GM21619 (cell line): ENCODE measurements around the gene SPATA25.

Experiments
- ATAC-seq: cut with Tn5 transposase; IDR thresholded peaks from one replicate; pipeline ENCODE4 v1.9.1; 2021; ENCODE audit not compliant: unreplicated experiment

The SPATA25 gene

GRCh38 chr20:45841407-45842129 lies 45.9 kb downstream of the SPATA25 start:
- no peak for ATAC-seq

DNA sequence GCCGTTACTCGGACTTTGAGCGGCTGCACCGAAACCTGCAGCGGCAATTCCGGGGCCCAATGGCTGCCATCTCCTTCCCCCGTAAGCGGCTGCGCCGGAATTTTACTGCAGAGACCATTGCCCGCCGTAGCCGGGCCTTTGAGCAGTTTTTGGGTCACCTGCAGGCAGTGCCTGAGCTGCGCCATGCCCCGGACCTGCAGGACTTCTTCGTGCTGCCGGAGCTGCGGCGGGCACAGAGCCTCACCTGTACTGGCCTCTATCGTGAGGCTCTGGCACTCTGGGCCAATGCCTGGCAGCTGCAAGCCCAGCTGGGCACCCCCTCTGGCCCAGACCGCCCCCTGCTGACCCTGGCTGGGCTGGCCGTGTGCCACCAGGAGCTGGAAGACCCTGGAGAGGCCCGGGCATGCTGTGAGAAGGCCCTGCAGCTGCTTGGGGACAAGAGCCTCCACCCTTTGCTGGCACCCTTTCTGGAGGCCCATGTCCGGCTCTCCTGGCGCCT lies 46.7 kb downstream of the SPATA25 start:
- no peak for ATAC-seq

DNA sequence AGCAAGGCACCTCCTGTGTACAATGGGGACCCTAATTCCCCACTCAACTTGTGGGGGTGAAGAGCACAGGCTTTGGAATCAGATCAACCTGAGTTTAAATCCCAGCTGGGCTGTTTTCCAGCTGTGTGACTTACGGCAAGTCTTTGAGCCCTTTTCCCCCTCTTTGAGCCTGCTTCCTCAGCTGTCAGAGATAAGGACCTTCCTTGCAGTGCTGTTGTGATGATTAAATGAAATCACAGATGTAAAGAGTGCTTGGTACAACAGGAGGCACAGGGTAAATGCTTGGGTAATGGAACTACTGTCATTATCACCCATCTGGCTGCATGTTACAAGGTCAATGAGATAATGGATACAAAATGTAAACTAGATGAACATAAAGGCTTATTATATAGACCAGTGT lies 50.6 kb downstream of the SPATA25 start:
- ATAC-seq, result no peak
